Kidney (tissue), 14 donors: ENCODE data around the gene COL25A1. TPM values are rescaled to one million over a fixed set of nuclear protein-coding genes. Genes with fewer than 3 reads are reported as not detected.
"Not testable (repeated sequence)": the region's sequence is repeated elsewhere in the genome, so short reads cannot be mapped to it uniquely, and the experiment has no call there.

Source experiments
- DNase-seq, 5 donors: peaks; one replicate each; pipeline ENCODE4 v3.0.0-alpha.2; 2013 to 2020
- FAIRE-seq: peaks from 2 replicates; lab custom pipeline; 2012; peaks lifted over from hg19 to GRCh38; lab: Jason Lieb, UNC
- H3K27ac ChIP-seq, 2 donors: one replicate each; pipeline ENCODE4 v1.7.0; 2013; ENCODE audit warnings: low read depth in 2 of 2, low read length in 2 of 2, inconsistent platforms in 1 of 2
- H3K27me3 ChIP-seq: one replicate; pipeline ENCODE4 v1.7.1; 2013; ENCODE audit warnings: low read length, inconsistent platforms; ENCODE audit not compliant: control insufficient read depth, insufficient read depth
- H3K36me3 ChIP-seq, 3 donors: one replicate each; pipeline versions ENCODE4 v1.7.0 to v1.7.1; 2013; ENCODE audit warnings: low read length in 3 of 3, control low read depth in 1 of 3, inconsistent platforms in 1 of 3; ENCODE audit not compliant: insufficient read depth in 3 of 3, control insufficient read depth in 2 of 3
- H3K4me1 ChIP-seq, 3 donors: one replicate each; pipeline versions ENCODE4 v1.7.0 to v1.7.1; 2013; ENCODE audit warnings: low read length in 3 of 3, inconsistent platforms in 1 of 3, low read depth in 1 of 3; ENCODE audit not compliant: control insufficient read depth in 2 of 3, insufficient read depth in 2 of 3
- H3K4me3 ChIP-seq, 3 donors: one replicate each; pipeline versions ENCODE4 v1.7.0 to v1.8.1; 2013; ENCODE audit warnings: low read length in 3 of 3, control low read depth in 1 of 3, inconsistent platforms in 1 of 3
- H3K9ac ChIP-seq, 3 donors: one replicate each; pipeline versions ENCODE4 v1.7.0 to v1.7.1; 2013; ENCODE audit warnings: low read length in 3 of 3, control low read depth in 1 of 3, inconsistent platforms in 1 of 3
- H3K9me3 ChIP-seq, 3 donors: one replicate each; pipeline versions ENCODE4 v1.7.0 to v1.7.1; 2013; ENCODE audit warnings: low read length in 3 of 3, control low read depth in 1 of 3, inconsistent platforms in 1 of 3; ENCODE audit not compliant: control insufficient read depth in 2 of 3, insufficient read depth in 1 of 3
- intact Hi-C: fragments of 100-400 bp; cut with DNase I; formaldehyde crosslinking; loops from one replicate; pipeline ENCODE4 v1.11.1; 2022
- polyA plus RNA-seq: library from polyadenylated mRNA; stranded (reverse); fragments of 350-450 nt; fragmentation: Illumina TruSeq; extraction: RNeasy Lipid Tissue Mini Kit (QIAGEN cat#74804); gene quantifications from one replicate; pipeline ENCODE4 v1.2.3, GENCODE V29; 2014; ENCODE audit warnings: low read depth, low replicate concordance; ENCODE audit not compliant: insufficient read depth
- total RNA-seq: library from RNA; stranded (reverse); fragmentation: NEBNext Ultra II Directional; extraction: Animal tissue kit (Norgen Biotek cat#: 25700); gene quantifications from one replicate; pipeline ENCODE4 v1.2.1, GENCODE V29; 2021
- TF ChIP-seq, protein P1 (sequence below): IDR thresholded peaks from 3 replicates; pipeline ENCODE4 v1.5.1; 2012; ENCODE audit warnings: mild to moderate bottlenecking, moderate library complexity, borderline replicate concordance; ENCODE audit not compliant: insufficient read depth; ENCODE audit errors: extremely low read depth
- donor health status: control.
- donor health status: control.
- donor health status: control.
- donor health status: control.
- donor health status: control.
- donor health status: DM: yes; HTN: yes; CAD: no.
- donor health status: Normal renal cell carcinoma (clear cell type).

Gene COL25A1
- total and polyA plus RNA-seq, 2 donors from 2014 or later: 0.52 to 2.3 TPM

DNA sequence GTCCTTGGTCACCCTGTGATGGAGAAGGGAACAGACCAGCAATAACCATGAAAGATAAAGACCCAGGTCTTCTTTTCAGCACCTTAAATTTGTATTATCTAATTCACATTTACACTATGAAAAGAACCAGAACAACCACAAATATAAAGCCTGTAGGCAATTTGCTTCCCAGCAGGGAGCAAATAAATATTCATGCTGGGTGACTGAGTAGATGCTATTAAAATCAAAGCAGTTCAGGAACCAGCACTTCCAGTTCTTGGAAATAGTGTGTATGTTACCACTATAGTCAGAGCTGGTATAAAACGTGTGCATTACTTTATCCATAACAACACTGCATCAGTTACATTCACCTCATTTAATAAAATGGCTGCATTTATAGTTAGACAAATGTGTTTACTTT is 361.8 kb downstream of the COL25A1 start:
- no peaks in the 10 kb centered on the region for H3K4me1 ChIP-seq
- H3K27ac ChIP-seq: no peak overlapping the region
- H3K9me3 ChIP-seq: no peaks in the 10 kb centered on the region
- DNase-seq (peak in 2 of 5 donors; percentile 58 to 67), FAIRE-seq (no peak)
- no peak overlapping the region for H3K9ac ChIP-seq
- H3K4me3 ChIP-seq: no peak overlapping the region
- H3K27me3 ChIP-seq: no peaks in the 10 kb centered on the region
- no peaks in the 10 kb centered on the region for H3K36me3 ChIP-seq
- intact Hi-C loops: no loop called here
- TF ChIP-seq, protein P1, sequence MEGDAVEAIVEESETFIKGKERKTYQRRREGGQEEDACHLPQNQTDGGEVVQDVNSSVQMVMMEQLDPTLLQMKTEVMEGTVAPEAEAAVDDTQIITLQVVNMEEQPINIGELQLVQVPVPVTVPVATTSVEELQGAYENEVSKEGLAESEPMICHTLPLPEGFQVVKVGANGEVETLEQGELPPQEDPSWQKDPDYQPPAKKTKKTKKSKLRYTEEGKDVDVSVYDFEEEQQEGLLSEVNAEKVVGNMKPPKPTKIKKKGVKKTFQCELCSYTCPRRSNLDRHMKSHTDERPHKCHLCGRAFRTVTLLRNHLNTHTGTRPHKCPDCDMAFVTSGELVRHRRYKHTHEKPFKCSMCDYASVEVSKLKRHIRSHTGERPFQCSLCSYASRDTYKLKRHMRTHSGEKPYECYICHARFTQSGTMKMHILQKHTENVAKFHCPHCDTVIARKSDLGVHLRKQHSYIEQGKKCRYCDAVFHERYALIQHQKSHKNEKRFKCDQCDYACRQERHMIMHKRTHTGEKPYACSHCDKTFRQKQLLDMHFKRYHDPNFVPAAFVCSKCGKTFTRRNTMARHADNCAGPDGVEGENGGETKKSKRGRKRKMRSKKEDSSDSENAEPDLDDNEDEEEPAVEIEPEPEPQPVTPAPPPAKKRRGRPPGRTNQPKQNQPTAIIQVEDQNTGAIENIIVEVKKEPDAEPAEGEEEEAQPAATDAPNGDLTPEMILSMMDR: no peak

DNA sequence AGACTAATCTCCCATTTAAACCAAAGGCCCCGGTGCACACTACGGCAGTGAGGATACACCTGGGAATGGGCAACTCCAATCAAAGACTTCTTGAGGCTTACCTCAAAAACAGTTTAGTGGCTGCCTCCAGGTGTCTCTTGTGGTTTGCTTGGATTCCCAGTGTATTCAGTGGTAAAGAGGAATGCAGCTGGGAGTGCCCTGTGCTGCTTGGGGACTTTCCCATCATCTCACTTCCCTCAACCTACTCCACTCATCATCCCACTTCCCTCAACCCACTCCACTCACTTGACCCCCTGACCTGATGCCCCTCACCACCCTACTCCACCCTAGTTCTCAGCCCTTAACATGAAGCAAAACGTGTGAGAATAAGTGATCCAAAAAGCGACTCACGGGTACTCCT is 362.3 kb downstream of the COL25A1 start:
- Histone ChIP-seq H3K27ac (no peak overlapping the region), H3K27me3 (no peaks in the 10 kb centered on the region), H3K36me3 (no peaks in the 10 kb centered on the region), H3K9me3 (no peaks in the 10 kb centered on the region), H3K4me1 (no peaks in the 10 kb centered on the region), H3K4me3 (no peak overlapping the region), H3K9ac (no peak overlapping the region)
- intact Hi-C loops: no loop called here
- no peak for DNase-seq
- TF ChIP-seq, protein P1: no peak
- FAIRE-seq: no peak

GRCh38 chr4:108937066-108937465 is 365.4 kb downstream of the COL25A1 start:
- no peaks in the 10 kb centered on the region for H3K36me3 ChIP-seq
- H3K4me1 ChIP-seq: no peaks in the 10 kb centered on the region
- H3K27me3 ChIP-seq: no peaks in the 10 kb centered on the region
- no peaks in the 10 kb centered on the region for H3K9me3 ChIP-seq
- TF ChIP-seq, protein P1: no peak
- H3K4me3 ChIP-seq: no peak overlapping the region
- no peak for FAIRE-seq
- H3K9ac ChIP-seq: no peak overlapping the region
- DNase-seq: no peak
- intact Hi-C loops: no loop called here
- H3K27ac ChIP-seq: no peak overlapping the region

GRCh38 chr4:108933925-108934324 is 368.5 kb downstream of the COL25A1 start:
- H3K4me1 ChIP-seq, H3K9me3 ChIP-seq, H3K4me3 ChIP-seq, H3K9ac ChIP-seq, H3K27ac ChIP-seq, FAIRE-seq, intact Hi-C loops, DNase-seq, H3K36me3 ChIP-seq, H3K27me3 ChIP-seq: not testable (repeated sequence)
